ENCODE measurements around the gene TNS1.

- TF ChIP-seq POLR2A (IDR thresholded peaks at IDR 0.05) (no peak), CTCF (IDR thresholded peaks at IDR 0.05) (no peak)
Measured at GRCh38 chr2:217798191-217798590, 204.6 kb downstream of the TNS1 start.

All from lower leg skin (tissue), 3 donors.